HepG2 (cell line): ENCODE measurements around the gene SH2D5.

Experiments used
- KAT7 ChIP-seq: IDR thresholded peaks from 2 replicates; pipeline ENCODE4 v1.6.1; 2018; ENCODE audit warnings: borderline replicate concordance, missing compliant biosample characterization
- ZNF441 ChIP-seq: sonication (generic); formaldehyde crosslinking; IDR thresholded peaks from 2 replicates; pipeline ENCODE4 v1.7.0; 2021; ENCODE audit warnings: missing genetic modification reagents, borderline replicate concordance
- TF ChIP-seq, protein P1 (sequence below): sonication (generic); formaldehyde crosslinking; IDR thresholded peaks from 2 replicates; pipeline ENCODE4 v1.8.1; 2023; ENCODE audit warnings: mild to moderate bottlenecking, missing genetic modification reagents
- TF ChIP-seq, protein P2 (sequence below): sonication (generic); formaldehyde crosslinking; IDR thresholded peaks from 2 replicates; pipeline ENCODE4 v1.5.0; 2020; ENCODE audit warnings: mild to moderate bottlenecking, missing genetic modification reagents, moderate library complexity

DNA sequence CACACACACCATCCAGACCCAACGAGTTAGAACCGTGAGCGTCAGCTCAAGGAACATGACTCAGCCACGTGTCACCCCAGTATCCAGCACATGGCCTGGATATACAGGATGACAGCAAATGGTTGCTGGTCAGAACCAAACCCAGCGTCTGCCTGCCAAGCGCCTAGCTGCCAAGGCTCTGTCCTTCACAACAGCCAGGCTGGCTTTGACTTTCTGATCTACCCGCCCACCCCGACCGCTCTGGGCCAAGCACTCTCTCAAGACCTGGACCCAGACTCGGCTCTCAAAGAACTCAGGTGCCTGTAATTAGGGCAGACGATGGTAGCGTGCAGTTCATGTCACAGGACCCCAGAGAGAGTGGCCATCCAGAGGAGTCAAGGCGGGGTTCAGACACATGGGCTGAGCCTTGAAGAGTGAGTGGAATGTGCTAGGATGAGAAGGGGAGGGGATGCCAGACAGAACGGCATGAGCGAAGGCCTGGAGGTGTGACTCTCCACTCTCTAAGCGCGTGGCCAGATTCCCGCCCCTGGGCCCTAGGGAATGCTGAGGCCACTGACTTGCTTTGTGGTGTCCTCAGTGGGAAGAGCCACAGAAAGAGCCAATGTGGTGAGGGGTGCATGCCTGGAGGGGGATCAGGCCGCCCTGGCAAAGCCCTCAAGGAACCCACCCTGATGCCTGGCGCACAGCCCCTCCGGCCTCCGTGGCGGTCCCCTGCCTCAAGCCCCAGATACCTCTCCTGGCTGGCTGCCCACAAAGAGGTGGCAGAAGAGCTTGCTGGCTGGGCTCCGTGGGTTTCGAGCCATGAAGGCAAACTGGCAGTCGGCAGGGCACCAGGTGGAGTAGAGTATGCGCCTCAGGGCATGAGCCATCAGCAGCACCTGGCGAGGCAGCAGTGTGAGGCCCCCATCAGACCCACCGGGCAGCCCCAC lies 7.0 kb downstream of the SH2D5 start:
- no peak for TF ChIP-seq ZNF441 (CRISPR knock-in tag)
- TF ChIP-seq, protein P1, sequence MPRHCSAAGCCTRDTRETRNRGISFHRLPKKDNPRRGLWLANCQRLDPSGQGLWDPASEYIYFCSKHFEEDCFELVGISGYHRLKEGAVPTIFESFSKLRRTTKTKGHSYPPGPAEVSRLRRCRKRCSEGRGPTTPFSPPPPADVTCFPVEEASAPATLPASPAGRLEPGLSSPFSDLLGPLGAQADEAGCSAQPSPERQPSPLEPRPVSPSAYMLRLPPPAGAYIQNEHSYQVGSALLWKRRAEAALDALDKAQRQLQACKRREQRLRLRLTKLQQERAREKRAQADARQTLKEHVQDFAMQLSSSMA (CRISPR knock-in tag) = no peak
- no peak for TF ChIP-seq KAT7 (CRISPR knock-in tag)
- TF ChIP-seq, protein P2, sequence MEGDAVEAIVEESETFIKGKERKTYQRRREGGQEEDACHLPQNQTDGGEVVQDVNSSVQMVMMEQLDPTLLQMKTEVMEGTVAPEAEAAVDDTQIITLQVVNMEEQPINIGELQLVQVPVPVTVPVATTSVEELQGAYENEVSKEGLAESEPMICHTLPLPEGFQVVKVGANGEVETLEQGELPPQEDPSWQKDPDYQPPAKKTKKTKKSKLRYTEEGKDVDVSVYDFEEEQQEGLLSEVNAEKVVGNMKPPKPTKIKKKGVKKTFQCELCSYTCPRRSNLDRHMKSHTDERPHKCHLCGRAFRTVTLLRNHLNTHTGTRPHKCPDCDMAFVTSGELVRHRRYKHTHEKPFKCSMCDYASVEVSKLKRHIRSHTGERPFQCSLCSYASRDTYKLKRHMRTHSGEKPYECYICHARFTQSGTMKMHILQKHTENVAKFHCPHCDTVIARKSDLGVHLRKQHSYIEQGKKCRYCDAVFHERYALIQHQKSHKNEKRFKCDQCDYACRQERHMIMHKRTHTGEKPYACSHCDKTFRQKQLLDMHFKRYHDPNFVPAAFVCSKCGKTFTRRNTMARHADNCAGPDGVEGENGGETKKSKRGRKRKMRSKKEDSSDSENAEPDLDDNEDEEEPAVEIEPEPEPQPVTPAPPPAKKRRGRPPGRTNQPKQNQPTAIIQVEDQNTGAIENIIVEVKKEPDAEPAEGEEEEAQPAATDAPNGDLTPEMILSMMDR = no peak
